HepG2 (cell line): ENCODE results near the gene MRFAP1L1. TPM values are rescaled to one million over a fixed set of nuclear protein-coding genes. Genes with fewer than 3 reads are reported as not detected.
A peak's percentile ranks its signal among the peaks of the same experiment; 100 is the strongest.

Experiments
- FOSL2 ChIP-seq: sonication (generic); formaldehyde crosslinking; IDR thresholded peaks from 2 replicates; pipeline ENCODE4 v1.4.0; 2020; ENCODE audit warnings: missing genetic modification reagents
- GTF2F1 ChIP-seq: fragments of 150-350 bp; IDR thresholded peaks from 2 replicates; pipeline ENCODE4 v1.6.1; 2014; ENCODE audit warnings: low read length
- POLR2AphosphoS5 ChIP-seq: IDR thresholded peaks from 2 replicates; pipeline ENCODE4 v1.6.1; 2012; ENCODE audit warnings: low read depth, low read length
- TARDBP ChIP-seq: sonication (generic); formaldehyde crosslinking; IDR thresholded peaks from 2 replicates; pipeline ENCODE4 v1.8.0; 2022; ENCODE audit warnings: mild to moderate bottlenecking, missing genetic modification reagents
- ZNF772 ChIP-seq: sonication (generic); formaldehyde crosslinking; IDR thresholded peaks from 2 replicates; pipeline ENCODE4 v1.5.0; 2020; ENCODE audit warnings: mild to moderate bottlenecking, missing genetic modification reagents
- ZNF781 ChIP-seq: sonication (generic); formaldehyde crosslinking; IDR thresholded peaks from 2 replicates; pipeline ENCODE4 v1.5.1; 2020; ENCODE audit warnings: borderline replicate concordance, mild to moderate bottlenecking, missing genetic modification reagents; ENCODE audit errors: not compliant biosample characterization
- ZNF839 ChIP-seq: sonication (generic); formaldehyde crosslinking; IDR thresholded peaks from 2 replicates; pipeline ENCODE4 v1.4.0; 2020; ENCODE audit warnings: missing genetic modification reagents, mild to moderate bottlenecking, borderline replicate concordance
- ZSCAN21 ChIP-seq: sonication (generic); formaldehyde crosslinking; IDR thresholded peaks from 2 replicates; pipeline ENCODE4 v1.8.0; 2022; ENCODE audit warnings: mild to moderate bottlenecking, missing genetic modification reagents, moderate library complexity, borderline replicate concordance
- polyA plus RNA-seq, 8 experiments: library from polyadenylated mRNA; depleted of rRNA in 3 of 8; stranded (reverse) in 7 of 8; unstranded in 1 of 8; fragments of >200 nt; fragmentation: Illumina TruSeq in 4 of 8; extraction: Trizol in 4 of 8; gene quantifications; 2 replicates each; pipeline versions ENCODE4 v1.2.1 to v1.2.3, GENCODE V29; 2011 to 2016; ENCODE audit warnings: low read depth in 4 of 8, missing spikeins in 1 of 8, mixed read lengths in 1 of 8; ENCODE audit not compliant: insufficient read depth in 1 of 8
- total RNA-seq, 5 experiments: library from RNA; depleted of rRNA; stranded (reverse); fragments of >200 nt; fragmentation: Illumina TruSeq; extraction: Trizol; gene quantifications; 2 replicates each; pipeline ENCODE4 v1.2.3, GENCODE V29; 2016; ENCODE audit warnings: low read depth in 1 of 5
- TF ChIP-seq, protein P1 (sequence below): sonication (generic); formaldehyde crosslinking; IDR thresholded peaks from 2 replicates; pipeline ENCODE4 v1.5.1; 2020; ENCODE audit warnings: mild to moderate bottlenecking, missing genetic modification reagents, borderline replicate concordance
- TF ChIP-seq, protein P2 (sequence below): sonication (generic); formaldehyde crosslinking; conservative IDR thresholded peaks from 2 replicates; pipeline ENCODE4 v1.8.1; 2023; ENCODE audit warnings: missing genetic modification reagents
- TF ChIP-seq, protein P3 (sequence below): sonication (generic); formaldehyde crosslinking; IDR thresholded peaks from 2 replicates; pipeline ENCODE4 v1.4.0; 2020; ENCODE audit warnings: mild to moderate bottlenecking, low read depth, missing genetic modification reagents
- TF ChIP-seq, protein P4 (sequence below): sonication (generic); formaldehyde crosslinking; IDR thresholded peaks from 2 replicates; pipeline ENCODE4 v1.4.0; 2020; ENCODE audit warnings: mild to moderate bottlenecking, missing genetic modification reagents
- TF ChIP-seq, protein P5 (sequence below): sonication (generic); formaldehyde crosslinking; IDR thresholded peaks from 2 replicates; pipeline ENCODE4 v1.4.0; 2020; ENCODE audit warnings: missing genetic modification reagents

Gene MRFAP1L1
- total and polyA plus RNA-seq, 2 of the 13 experiments (the other 11 are each of a cell fraction or from before 2014, with no cell fraction given), result 44.8 to 76.6 TPM

DNA sequence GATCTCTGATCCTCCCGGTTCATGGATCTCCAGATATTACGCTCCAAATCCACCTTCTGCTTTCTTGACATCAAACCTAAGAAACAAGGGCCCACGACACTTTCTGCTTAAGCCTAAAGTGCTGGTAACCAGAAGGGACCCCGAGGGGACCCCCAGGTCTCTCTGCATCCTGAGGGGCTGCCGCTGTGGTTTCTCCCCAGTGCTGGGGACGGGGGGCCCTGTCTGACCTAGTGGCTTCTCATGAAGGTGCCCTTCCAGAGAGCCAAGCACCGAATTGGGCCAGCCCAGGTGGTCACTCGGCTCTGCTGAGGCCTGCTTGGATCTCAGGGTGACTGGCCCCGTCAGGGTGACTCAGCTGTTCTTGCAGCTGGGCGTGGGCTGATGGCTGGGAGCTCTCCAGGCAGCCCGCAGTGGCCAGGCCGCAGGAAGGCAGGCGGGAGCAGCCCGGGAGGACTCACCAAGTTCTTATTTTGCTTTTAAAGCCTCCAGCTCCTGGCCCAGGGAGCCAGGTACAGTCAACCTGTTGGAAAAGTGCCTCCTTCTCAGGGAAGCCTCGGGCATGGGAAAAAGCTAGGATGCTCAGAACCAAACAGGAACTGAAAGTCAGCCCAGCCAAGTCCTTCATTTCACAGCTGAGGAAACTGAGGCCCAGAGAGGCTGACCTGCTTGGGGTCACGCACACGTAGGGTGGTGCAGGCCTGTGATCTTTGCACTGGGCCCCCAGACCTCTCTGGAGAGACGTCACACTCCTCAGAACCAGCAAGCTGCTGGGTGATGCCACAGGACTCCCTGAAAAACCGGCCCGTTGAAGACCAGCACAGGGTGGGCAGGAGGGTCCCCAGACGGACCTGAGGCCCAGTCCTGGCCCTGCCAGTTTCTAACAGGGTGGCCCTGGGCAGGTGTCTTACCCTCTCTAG is 23.0 kb upstream of the MRFAP1L1 start (continued):
- TF ChIP-seq, protein P1, sequence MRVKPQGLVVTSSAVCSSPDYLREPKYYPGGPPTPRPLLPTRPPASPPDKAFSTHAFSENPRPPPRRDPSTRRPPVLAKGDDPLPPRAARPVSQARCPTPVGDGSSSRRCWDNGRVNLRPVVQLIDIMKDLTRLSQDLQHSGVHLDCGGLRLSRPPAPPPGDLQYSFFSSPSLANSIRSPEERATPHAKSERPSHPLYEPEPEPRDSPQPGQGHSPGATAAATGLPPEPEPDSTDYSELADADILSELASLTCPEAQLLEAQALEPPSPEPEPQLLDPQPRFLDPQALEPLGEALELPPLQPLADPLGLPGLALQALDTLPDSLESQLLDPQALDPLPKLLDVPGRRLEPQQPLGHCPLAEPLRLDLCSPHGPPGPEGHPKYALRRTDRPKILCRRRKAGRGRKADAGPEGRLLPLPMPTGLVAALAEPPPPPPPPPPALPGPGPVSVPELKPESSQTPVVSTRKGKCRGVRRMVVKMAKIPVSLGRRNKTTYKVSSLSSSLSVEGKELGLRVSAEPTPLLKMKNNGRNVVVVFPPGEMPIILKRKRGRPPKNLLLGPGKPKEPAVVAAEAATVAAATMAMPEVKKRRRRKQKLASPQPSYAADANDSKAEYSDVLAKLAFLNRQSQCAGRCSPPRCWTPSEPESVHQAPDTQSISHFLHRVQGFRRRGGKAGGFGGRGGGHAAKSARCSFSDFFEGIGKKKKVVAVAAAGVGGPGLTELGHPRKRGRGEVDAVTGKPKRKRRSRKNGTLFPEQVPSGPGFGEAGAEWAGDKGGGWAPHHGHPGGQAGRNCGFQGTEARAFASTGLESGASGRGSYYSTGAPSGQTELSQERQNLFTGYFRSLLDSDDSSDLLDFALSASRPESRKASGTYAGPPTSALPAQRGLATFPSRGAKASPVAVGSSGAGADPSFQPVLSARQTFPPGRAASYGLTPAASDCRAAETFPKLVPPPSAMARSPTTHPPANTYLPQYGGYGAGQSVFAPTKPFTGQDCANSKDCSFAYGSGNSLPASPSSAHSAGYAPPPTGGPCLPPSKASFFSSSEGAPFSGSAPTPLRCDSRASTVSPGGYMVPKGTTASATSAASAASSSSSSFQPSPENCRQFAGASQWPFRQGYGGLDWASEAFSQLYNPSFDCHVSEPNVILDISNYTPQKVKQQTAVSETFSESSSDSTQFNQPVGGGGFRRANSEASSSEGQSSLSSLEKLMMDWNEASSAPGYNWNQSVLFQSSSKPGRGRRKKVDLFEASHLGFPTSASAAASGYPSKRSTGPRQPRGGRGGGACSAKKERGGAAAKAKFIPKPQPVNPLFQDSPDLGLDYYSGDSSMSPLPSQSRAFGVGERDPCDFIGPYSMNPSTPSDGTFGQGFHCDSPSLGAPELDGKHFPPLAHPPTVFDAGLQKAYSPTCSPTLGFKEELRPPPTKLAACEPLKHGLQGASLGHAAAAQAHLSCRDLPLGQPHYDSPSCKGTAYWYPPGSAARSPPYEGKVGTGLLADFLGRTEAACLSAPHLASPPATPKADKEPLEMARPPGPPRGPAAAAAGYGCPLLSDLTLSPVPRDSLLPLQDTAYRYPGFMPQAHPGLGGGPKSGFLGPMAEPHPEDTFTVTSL (CRISPR knock-in tag), result no peak
- TF ChIP-seq, protein P2, sequence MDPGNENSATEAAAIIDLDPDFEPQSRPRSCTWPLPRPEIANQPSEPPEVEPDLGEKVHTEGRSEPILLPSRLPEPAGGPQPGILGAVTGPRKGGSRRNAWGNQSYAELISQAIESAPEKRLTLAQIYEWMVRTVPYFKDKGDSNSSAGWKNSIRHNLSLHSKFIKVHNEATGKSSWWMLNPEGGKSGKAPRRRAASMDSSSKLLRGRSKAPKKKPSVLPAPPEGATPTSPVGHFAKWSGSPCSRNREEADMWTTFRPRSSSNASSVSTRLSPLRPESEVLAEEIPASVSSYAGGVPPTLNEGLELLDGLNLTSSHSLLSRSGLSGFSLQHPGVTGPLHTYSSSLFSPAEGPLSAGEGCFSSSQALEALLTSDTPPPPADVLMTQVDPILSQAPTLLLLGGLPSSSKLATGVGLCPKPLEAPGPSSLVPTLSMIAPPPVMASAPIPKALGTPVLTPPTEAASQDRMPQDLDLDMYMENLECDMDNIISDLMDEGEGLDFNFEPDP, result no peak
- TF ChIP-seq, protein P3, sequence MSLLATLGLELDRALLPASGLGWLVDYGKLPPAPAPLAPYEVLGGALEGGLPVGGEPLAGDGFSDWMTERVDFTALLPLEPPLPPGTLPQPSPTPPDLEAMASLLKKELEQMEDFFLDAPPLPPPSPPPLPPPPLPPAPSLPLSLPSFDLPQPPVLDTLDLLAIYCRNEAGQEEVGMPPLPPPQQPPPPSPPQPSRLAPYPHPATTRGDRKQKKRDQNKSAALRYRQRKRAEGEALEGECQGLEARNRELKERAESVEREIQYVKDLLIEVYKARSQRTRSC (CRISPR knock-in tag), result no peak
- TF ChIP-seq, protein P4, sequence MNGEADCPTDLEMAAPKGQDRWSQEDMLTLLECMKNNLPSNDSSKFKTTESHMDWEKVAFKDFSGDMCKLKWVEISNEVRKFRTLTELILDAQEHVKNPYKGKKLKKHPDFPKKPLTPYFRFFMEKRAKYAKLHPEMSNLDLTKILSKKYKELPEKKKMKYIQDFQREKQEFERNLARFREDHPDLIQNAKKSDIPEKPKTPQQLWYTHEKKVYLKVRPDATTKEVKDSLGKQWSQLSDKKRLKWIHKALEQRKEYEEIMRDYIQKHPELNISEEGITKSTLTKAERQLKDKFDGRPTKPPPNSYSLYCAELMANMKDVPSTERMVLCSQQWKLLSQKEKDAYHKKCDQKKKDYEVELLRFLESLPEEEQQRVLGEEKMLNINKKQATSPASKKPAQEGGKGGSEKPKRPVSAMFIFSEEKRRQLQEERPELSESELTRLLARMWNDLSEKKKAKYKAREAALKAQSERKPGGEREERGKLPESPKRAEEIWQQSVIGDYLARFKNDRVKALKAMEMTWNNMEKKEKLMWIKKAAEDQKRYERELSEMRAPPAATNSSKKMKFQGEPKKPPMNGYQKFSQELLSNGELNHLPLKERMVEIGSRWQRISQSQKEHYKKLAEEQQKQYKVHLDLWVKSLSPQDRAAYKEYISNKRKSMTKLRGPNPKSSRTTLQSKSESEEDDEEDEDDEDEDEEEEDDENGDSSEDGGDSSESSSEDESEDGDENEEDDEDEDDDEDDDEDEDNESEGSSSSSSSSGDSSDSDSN (CRISPR knock-in tag), result peak; percentile 70
- TF ChIP-seq, protein P5, sequence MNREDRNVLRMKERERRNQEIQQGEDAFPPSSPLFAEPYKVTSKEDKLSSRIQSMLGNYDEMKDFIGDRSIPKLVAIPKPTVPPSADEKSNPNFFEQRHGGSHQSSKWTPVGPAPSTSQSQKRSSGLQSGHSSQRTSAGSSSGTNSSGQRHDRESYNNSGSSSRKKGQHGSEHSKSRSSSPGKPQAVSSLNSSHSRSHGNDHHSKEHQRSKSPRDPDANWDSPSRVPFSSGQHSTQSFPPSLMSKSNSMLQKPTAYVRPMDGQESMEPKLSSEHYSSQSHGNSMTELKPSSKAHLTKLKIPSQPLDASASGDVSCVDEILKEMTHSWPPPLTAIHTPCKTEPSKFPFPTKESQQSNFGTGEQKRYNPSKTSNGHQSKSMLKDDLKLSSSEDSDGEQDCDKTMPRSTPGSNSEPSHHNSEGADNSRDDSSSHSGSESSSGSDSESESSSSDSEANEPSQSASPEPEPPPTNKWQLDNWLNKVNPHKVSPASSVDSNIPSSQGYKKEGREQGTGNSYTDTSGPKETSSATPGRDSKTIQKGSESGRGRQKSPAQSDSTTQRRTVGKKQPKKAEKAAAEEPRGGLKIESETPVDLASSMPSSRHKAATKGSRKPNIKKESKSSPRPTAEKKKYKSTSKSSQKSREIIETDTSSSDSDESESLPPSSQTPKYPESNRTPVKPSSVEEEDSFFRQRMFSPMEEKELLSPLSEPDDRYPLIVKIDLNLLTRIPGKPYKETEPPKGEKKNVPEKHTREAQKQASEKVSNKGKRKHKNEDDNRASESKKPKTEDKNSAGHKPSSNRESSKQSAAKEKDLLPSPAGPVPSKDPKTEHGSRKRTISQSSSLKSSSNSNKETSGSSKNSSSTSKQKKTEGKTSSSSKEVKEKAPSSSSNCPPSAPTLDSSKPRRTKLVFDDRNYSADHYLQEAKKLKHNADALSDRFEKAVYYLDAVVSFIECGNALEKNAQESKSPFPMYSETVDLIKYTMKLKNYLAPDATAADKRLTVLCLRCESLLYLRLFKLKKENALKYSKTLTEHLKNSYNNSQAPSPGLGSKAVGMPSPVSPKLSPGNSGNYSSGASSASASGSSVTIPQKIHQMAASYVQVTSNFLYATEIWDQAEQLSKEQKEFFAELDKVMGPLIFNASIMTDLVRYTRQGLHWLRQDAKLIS (CRISPR knock-in tag), result 0 out of 2 replicates have a peak, but pooled peaks have one; percentile 12
- TF ChIP-seq FOSL2 (CRISPR knock-in tag), result peak; percentile 87
- TF ChIP-seq GTF2F1, result no peak
- TF ChIP-seq ZNF839 (CRISPR knock-in tag), result 0 out of 2 replicates have a peak, but pooled peaks have one; percentile 23
- TF ChIP-seq ZNF772 (CRISPR knock-in tag), result no peak
- 0 out of 2 replicates have a peak, but pooled peaks have one; percentile 40 for TF ChIP-seq ZSCAN21 (CRISPR knock-in tag)
- TF ChIP-seq TARDBP, result no peak
- TF ChIP-seq POLR2AphosphoS5, result 0 out of 2 replicates have a peak, but pooled peaks have one; percentile 30
- TF ChIP-seq ZNF781, result peak; percentile 56
